SJSA1 (cell line): Measurements from ENCODE around the gene ENOX1. TPM values are rescaled to one million over a fixed set of nuclear protein-coding genes. Genes with fewer than 3 reads are reported as not detected.

Experiments
- DNase-seq, 2 experiments: peaks; one replicate each; pipeline ENCODE4 v3.0.0-alpha.2; 2015 to 2020; ENCODE audit warnings: low spot score in 2 of 2, low read depth in 1 of 2
- H3K27ac ChIP-seq: fragments of 250-450 bp; sonication (Bioruptor Pico); 2 replicates; pipeline ENCODE4 v1.5.1; 2020; ENCODE audit warnings: mild to moderate bottlenecking, moderate library complexity
- H3K27me3 ChIP-seq: fragments of 250-450 bp; sonication (Bioruptor Pico); replicated peaks from 2 replicates; pipeline ENCODE4 v1.5.1; 2020; ENCODE audit warnings: mild to moderate bottlenecking, moderate library complexity
- H3K36me3 ChIP-seq: fragments of 250-450 bp; sonication (Bioruptor Pico); 2 replicates; pipeline ENCODE4 v1.5.1; 2020; ENCODE audit warnings: mild to moderate bottlenecking
- H3K4me1 ChIP-seq: fragments of 250-450 bp; sonication (Bioruptor Pico); replicated peaks from 2 replicates; pipeline ENCODE4 v1.6.1; 2021; ENCODE audit warnings: mild to moderate bottlenecking
- H3K4me3 ChIP-seq: fragments of 250-450 bp; sonication (Bioruptor Pico); 2 replicates; pipeline ENCODE4 v1.5.1; 2020; ENCODE audit warnings: mild to moderate bottlenecking
- H3K9me3 ChIP-seq: fragments of 250-450 bp; sonication (Bioruptor Pico); replicated peaks from 2 replicates; pipeline ENCODE4 v1.5.1; 2020; ENCODE audit warnings: mild to moderate bottlenecking
- total RNA-seq: library from RNA; depleted of rRNA; stranded (reverse); fragments of >200 nt; shearing (Covaris generic); gene quantifications from 2 replicates; pipeline ENCODE4 v1.2.3, GENCODE V29; 2014

Gene ENOX1
- total RNA-seq, 1 experiment from 2014 or later: 1.3 TPM

GRCh38 chr13:43246382-43246781, 540.4 kb downstream of the ENOX1 start:
- DNase-seq: peak in 1 of 2 experiments; percentile 43
- no peak overlapping the region for H3K4me3 ChIP-seq
- no peaks in the 10 kb centered on the region for H3K36me3 ChIP-seq
- peaks cover 14% of the 10 kb centered on the region for H3K4me1 ChIP-seq
- H3K27me3 ChIP-seq: no peaks in the 10 kb centered on the region
- no peak overlapping the region for H3K27ac ChIP-seq
- no peaks in the 10 kb centered on the region for H3K9me3 ChIP-seq

- H3K27me3 ChIP-seq: no peaks in the 10 kb centered on the region
Observed at GRCh38 chr13:43245374-43245964, 541.3 kb downstream of the ENOX1 start.

GRCh38 chr13:43244481-43244880, 542.3 kb downstream of the ENOX1 start:
- Histone ChIP-seq H3K4me3 (no peak overlapping the region), H3K27ac (no peak overlapping the region)

More at GRCh38 chr13:43245374-43245964, 541.3 kb downstream of the ENOX1 start:
- peak overlapping the region; percentile 60 for H3K27ac ChIP-seq
- H3K4me1 ChIP-seq: peaks cover 14% of the 10 kb centered on the region
- no peaks in the 10 kb centered on the region for H3K9me3 ChIP-seq
- H3K4me3 ChIP-seq: no peak overlapping the region
- H3K36me3 ChIP-seq: no peaks in the 10 kb centered on the region
- DNase-seq: peak; percentile 39 to 53

GRCh38 chr13:43243711-43244110, 543.1 kb downstream of the ENOX1 start:
- H3K9me3 ChIP-seq: no peaks in the 10 kb centered on the region
- H3K27ac ChIP-seq: no peak overlapping the region
- DNase-seq: no peak
- peaks cover 14% of the 10 kb centered on the region for H3K4me1 ChIP-seq
- no peaks in the 10 kb centered on the region for H3K36me3 ChIP-seq
- no peaks in the 10 kb centered on the region for H3K27me3 ChIP-seq
- H3K4me3 ChIP-seq: no peak overlapping the region

More at GRCh38 chr13:43244481-43244880, 542.3 kb downstream of the ENOX1 start:
- Histone ChIP-seq H3K9me3 (no peaks in the 10 kb centered on the region), H3K36me3 (no peaks in the 10 kb centered on the region), H3K4me1 (peaks cover 14% of the 10 kb centered on the region), H3K27me3 (no peaks in the 10 kb centered on the region)
- no peak for DNase-seq

- Histone ChIP-seq H3K4me1 (peaks cover 24% of the 10 kb centered on the region), H3K36me3 (no peaks in the 10 kb centered on the region)
- no peak for DNase-seq
Observed at GRCh38 chr13:43242040-43242439, 544.7 kb downstream of the ENOX1 start.

GRCh38 chr13:43240278-43240677, 546.5 kb downstream of the ENOX1 start:
- Histone ChIP-seq H3K27ac (no peak overlapping the region), H3K4me3 (no peak overlapping the region), H3K4me1 (peaks cover 17% of the 10 kb centered on the region), H3K36me3 (no peaks in the 10 kb centered on the region), H3K9me3 (no peaks in the 10 kb centered on the region), H3K27me3 (no peaks in the 10 kb centered on the region)
- no peak for DNase-seq

More at GRCh38 chr13:43242040-43242439, 544.7 kb downstream of the ENOX1 start:
- Histone ChIP-seq H3K27me3 (no peaks in the 10 kb centered on the region), H3K9me3 (no peaks in the 10 kb centered on the region), H3K27ac (no peak overlapping the region), H3K4me3 (no peak overlapping the region)

GRCh38 chr13:43239275-43239840, 547.4 kb downstream of the ENOX1 start:
- no peak overlapping the region for H3K4me3 ChIP-seq
- DNase-seq: no peak
- H3K9me3 ChIP-seq: no peaks in the 10 kb centered on the region
- no peaks in the 10 kb centered on the region for H3K36me3 ChIP-seq
- H3K4me1 ChIP-seq: peaks cover 10% of the 10 kb centered on the region
- H3K27me3 ChIP-seq: no peaks in the 10 kb centered on the region
- H3K27ac ChIP-seq: no peak overlapping the region

- no peaks in the 10 kb centered on the region for H3K27me3 ChIP-seq
- H3K36me3 ChIP-seq: no peaks in the 10 kb centered on the region
- no peaks in the 10 kb centered on the region for H3K9me3 ChIP-seq
- no peak overlapping the region for H3K4me3 ChIP-seq
- H3K4me1 ChIP-seq: peaks cover 10% of the 10 kb centered on the region
- H3K27ac ChIP-seq: 0 out of 2 replicates have a peak overlapping the region, but pooled peaks have one; percentile 36
- no peak for DNase-seq
Observed at GRCh38 chr13:43238341-43239083, 548.3 kb downstream of the ENOX1 start.

- no peaks in the 10 kb centered on the region for H3K9me3 ChIP-seq
- no peaks in the 10 kb centered on the region for H3K27me3 ChIP-seq
- H3K4me3 ChIP-seq: no peak overlapping the region
- H3K36me3 ChIP-seq: no peaks in the 10 kb centered on the region
- DNase-seq: peak in 1 of 2 experiments; percentile 25
- H3K27ac ChIP-seq: 0 out of 2 replicates have a peak overlapping the region, but pooled peaks have one; percentile 36
- H3K4me1 ChIP-seq: peaks cover 10% of the 10 kb centered on the region
Observed at GRCh38 chr13:43237616-43238015, 549.2 kb downstream of the ENOX1 start.

- Histone ChIP-seq H3K4me3 (no peak overlapping the region), H3K4me1 (peaks cover 11% of the 10 kb centered on the region), H3K9me3 (no peaks in the 10 kb centered on the region), H3K36me3 (no peaks in the 10 kb centered on the region), H3K27me3 (no peaks in the 10 kb centered on the region), H3K27ac (no peak overlapping the region)
- DNase-seq: no peak
Observed at GRCh38 chr13:43235028-43235427, 551.7 kb downstream of the ENOX1 start.

GRCh38 chr13:43232873-43233265, 553.9 kb downstream of the ENOX1 start:
- no peak overlapping the region for H3K4me3 ChIP-seq
- no peak overlapping the region for H3K27ac ChIP-seq
- H3K4me1 ChIP-seq: peaks cover 18% of the 10 kb centered on the region
- no peaks in the 10 kb centered on the region for H3K9me3 ChIP-seq
- DNase-seq: no peak
- no peaks in the 10 kb centered on the region for H3K27me3 ChIP-seq
- no peaks in the 10 kb centered on the region for H3K36me3 ChIP-seq

GRCh38 chr13:43232144-43232872, 554.5 kb downstream of the ENOX1 start:
- DNase-seq: no peak

GRCh38 chr13:43230989-43231388, 555.8 kb downstream of the ENOX1 start:
- no peak for DNase-seq
- no peaks in the 10 kb centered on the region for H3K36me3 ChIP-seq
- no peak overlapping the region for H3K27ac ChIP-seq
- peaks cover 12% of the 10 kb centered on the region for H3K4me1 ChIP-seq
- H3K9me3 ChIP-seq: no peaks in the 10 kb centered on the region
- no peak overlapping the region for H3K4me3 ChIP-seq
- no peaks in the 10 kb centered on the region for H3K27me3 ChIP-seq

More at GRCh38 chr13:43232144-43232872, 554.5 kb downstream of the ENOX1 start:
- Histone ChIP-seq H3K27me3 (no peaks in the 10 kb centered on the region), H3K27ac (no peak overlapping the region), H3K4me1 (peaks cover 13% of the 10 kb centered on the region), H3K9me3 (no peaks in the 10 kb centered on the region), H3K36me3 (no peaks in the 10 kb centered on the region), H3K4me3 (no peak overlapping the region)
